H1 (cell line): ENCODE results near the gene ABCF2. TPM values are rescaled to one million over a fixed set of nuclear protein-coding genes. Genes with fewer than 3 reads are reported as not detected.

Experiments
- CTCF ChIA-PET: fragments of 300-600 bp; sonication (Branson Sonifier 250); formaldehyde crosslinking; loops from one replicate; lab custom pipeline; 2021; ENCODE audit not compliant: partially characterized antibody; lab: Charles Lee
- POLR2A ChIA-PET: fragments of 300-600 bp; sonication (Branson Sonifier 250); formaldehyde crosslinking; loops from one replicate; lab custom pipeline; 2021; ENCODE audit warnings: inconsistent platforms; ENCODE audit not compliant: partially characterized antibody; lab: Charles Lee
- DNase-seq, 2 experiments: peaks; one replicate each; pipeline versions ENCODE4 v3.0.0 to v3.0.0-alpha.2; 2010 to 2022; ENCODE audit warnings: low spot score in 2 of 2, low read depth in 1 of 2, mixed read lengths in 1 of 2
- FAIRE-seq: peaks from 2 replicates; lab custom pipeline; 2011; peaks lifted over from hg19 to GRCh38; lab: Jason Lieb, UNC
- H2AFZ ChIP-seq: 2 replicates; pipeline ENCODE4 v1.8.1; 2012; ENCODE audit warnings: low read length, inconsistent platforms
- H2AK5ac ChIP-seq: 2 replicates; pipeline ENCODE4 v1.6.1; 2013; ENCODE audit warnings: low read depth, low read length
- H2BK120ac ChIP-seq: replicated peaks from 2 replicates; pipeline ENCODE3; 2013; ENCODE audit warnings: low read depth, low read length, inconsistent platforms
- H2BK12ac ChIP-seq: 2 replicates; pipeline ENCODE4 v1.6.1; 2013; ENCODE audit warnings: low read depth, low read length
- H2BK15ac ChIP-seq: 2 replicates; pipeline ENCODE4 v1.6.1; 2013; ENCODE audit warnings: low read length
- H2BK20ac ChIP-seq: 2 replicates; pipeline ENCODE4 v1.6.1; 2013; ENCODE audit warnings: low read length
- H2BK5ac ChIP-seq: 2 replicates; pipeline ENCODE4 v1.6.1; 2013; ENCODE audit warnings: low read depth, low read length
- H3K14ac ChIP-seq: 2 replicates; pipeline ENCODE4 v1.6.1; 2013; ENCODE audit warnings: inconsistent platforms; ENCODE audit not compliant: insufficient read length
- H3K18ac ChIP-seq: 2 replicates; pipeline ENCODE4 v1.6.1; 2013; ENCODE audit warnings: low read length; ENCODE audit errors: extremely low read depth
- H3K23ac ChIP-seq: 2 replicates; pipeline ENCODE4 v1.6.1; 2013; ENCODE audit warnings: inconsistent platforms; ENCODE audit not compliant: insufficient read length
- H3K23me2 ChIP-seq: 2 replicates; pipeline ENCODE4 v1.6.1; 2013; ENCODE audit warnings: low read depth, low read length
- H3K27ac ChIP-seq: 2 replicates; pipeline ENCODE4 v1.6.1; 2011; ENCODE audit warnings: low read depth, low read length, inconsistent platforms
- H3K27me3 ChIP-seq, 4 experiments: replicated peaks in 1 of 4; 1 replicate in 1 of 4; 2 replicates in 3 of 4; pipeline versions ENCODE4 v1.6.1 to v1.8.1; 2011 to 2013; ENCODE audit warnings: low read length in 3 of 4, mild to moderate bottlenecking in 3 of 4, inconsistent platforms in 2 of 4, mixed read lengths in 2 of 4, moderate library complexity in 1 of 4; ENCODE audit not compliant: control insufficient read depth in 3 of 4, insufficient read depth in 3 of 4; ENCODE audit errors: extremely low read depth in 1 of 4
- H3K36me3 ChIP-seq, 4 experiments: 2 replicates each; pipeline versions ENCODE4 v1.6.1 to v1.8.1; 2011 to 2013; ENCODE audit warnings: mild to moderate bottlenecking in 4 of 4, low read length in 3 of 4, moderate library complexity in 2 of 4, control low read depth in 1 of 4, inconsistent platforms in 1 of 4; ENCODE audit not compliant: insufficient read depth in 4 of 4, control insufficient read depth in 2 of 4
- H3K4ac ChIP-seq: replicated peaks from 2 replicates; pipeline ENCODE3; 2013; ENCODE audit warnings: low read length, low read depth, mixed read lengths, inconsistent platforms; ENCODE audit not compliant: insufficient read length
- H3K4me1 ChIP-seq, 4 experiments: replicated peaks in 1 of 4; 1 replicate in 1 of 4; 2 replicates in 3 of 4; pipeline versions ENCODE4 v1.6.1 to v1.8.1; 2011 to 2013; ENCODE audit warnings: low read length in 3 of 4, inconsistent platforms in 2 of 4, mixed read lengths in 1 of 4; ENCODE audit not compliant: insufficient read depth in 4 of 4, control insufficient read depth in 3 of 4
- H3K4me2 ChIP-seq, 2 experiments: 2 replicates each; pipeline versions ENCODE4 v1.6.1 to v1.8.1; 2011 to 2013; ENCODE audit warnings: low read depth in 2 of 2, low read length in 2 of 2, control low read depth in 1 of 2, inconsistent platforms in 1 of 2, mild to moderate bottlenecking in 1 of 2; ENCODE audit not compliant: insufficient read depth in 1 of 2
- H3K4me3 ChIP-seq, 4 experiments: fragments of 200-600, 300-600 bp in 1 of 4; sonication (generic), shearing (Covaris generic), sonication (Bioruptor Twin) in 1 of 4; 2 replicates each; pipeline versions ENCODE4 v1.5.1 to v1.8.1; 2011 to 2016; ENCODE audit warnings: low read length in 4 of 4, low read depth in 3 of 4, control low read depth in 2 of 4, inconsistent platforms in 2 of 4, mild to moderate bottlenecking in 2 of 4, mixed read lengths in 1 of 4, moderate library complexity in 1 of 4; ENCODE audit not compliant: insufficient read depth in 2 of 4; ENCODE audit errors: extremely low read depth in 1 of 4
- H3K56ac ChIP-seq: replicated peaks from 2 replicates; pipeline ENCODE3; 2013; ENCODE audit warnings: low read depth, mild to moderate bottlenecking, mixed read lengths, low read length, inconsistent platforms; ENCODE audit not compliant: insufficient read length
- H3K79me1 ChIP-seq: 2 replicates; pipeline ENCODE4 v1.6.1; 2013; ENCODE audit warnings: low read depth, low read length, control low read depth
- H3K79me2 ChIP-seq, 2 experiments: 2 replicates each; pipeline versions ENCODE4 v1.6.1 to v1.8.1; 2012 to 2013; ENCODE audit warnings: low read length in 2 of 2, mild to moderate bottlenecking in 2 of 2, inconsistent platforms in 1 of 2; ENCODE audit not compliant: insufficient read depth in 2 of 2, control insufficient read depth in 1 of 2
- H3K9ac ChIP-seq, 4 experiments: replicated peaks in 1 of 4; 1 replicate in 1 of 4; 2 replicates in 3 of 4; pipeline versions ENCODE4 v1.6.1 to v1.8.1; 2011 to 2013; ENCODE audit warnings: low read depth in 3 of 4, low read length in 3 of 4, control low read depth in 2 of 4, mild to moderate bottlenecking in 2 of 4, moderate library complexity in 2 of 4, inconsistent platforms in 1 of 4; ENCODE audit errors: extremely low read depth in 1 of 4
- H3K9me3 ChIP-seq, 2 experiments: 2 replicates each; pipeline versions ENCODE4 v1.6.1 to v1.8.1; 2012 to 2013; ENCODE audit warnings: mild to moderate bottlenecking in 2 of 2, moderate library complexity in 2 of 2, control low read depth in 1 of 2, inconsistent platforms in 1 of 2, low read depth in 1 of 2, low read length in 1 of 2, mixed read lengths in 1 of 2; ENCODE audit not compliant: insufficient read depth in 2 of 2
- H4K20me1 ChIP-seq, 2 experiments: replicated peaks in 1 of 2; 2 replicates each; pipeline versions ENCODE3 to v1.8.1; 2011 to 2013; ENCODE audit warnings: inconsistent platforms in 2 of 2, low read length in 2 of 2, mild to moderate bottlenecking in 1 of 2; ENCODE audit not compliant: insufficient read depth in 2 of 2, control insufficient read depth in 1 of 2
- H4K5ac ChIP-seq: 2 replicates; pipeline ENCODE4 v1.6.1; 2013; ENCODE audit warnings: low read length, low read depth, mixed read lengths, inconsistent platforms; ENCODE audit not compliant: insufficient read length
- H4K8ac ChIP-seq: 2 replicates; pipeline ENCODE4 v1.8.0; 2013; ENCODE audit warnings: mild to moderate bottlenecking, moderate library complexity, low read length, inconsistent platforms; ENCODE audit not compliant: insufficient read depth; ENCODE audit errors: extremely low read depth
- H4K91ac ChIP-seq: replicated peaks from 2 replicates; pipeline ENCODE3; 2013; ENCODE audit warnings: low read length, mixed read lengths, inconsistent platforms; ENCODE audit not compliant: insufficient read length
- ATF2 ChIP-seq: IDR thresholded peaks from 2 replicates; pipeline ENCODE4 v1.6.1; 2012; ENCODE audit warnings: low read length, inconsistent platforms
- BCL11A ChIP-seq, 2 experiments: IDR thresholded peaks; one replicate each; pipeline ENCODE4 v1.6.1; 2011; ENCODE audit warnings: low read depth in 2 of 2, low read length in 2 of 2, mild to moderate bottlenecking in 2 of 2
- BRCA1 ChIP-seq: IDR thresholded peaks from 2 replicates; pipeline ENCODE4 v1.6.1; 2012; ENCODE audit warnings: low read depth, low read length, improper control_type of control experiment
- EP300 ChIP-seq, 2 experiments: IDR thresholded peaks; 1 replicate in 1 of 2; 2 replicates in 1 of 2; pipeline ENCODE4 v1.6.1; 2011 to 2012; ENCODE audit warnings: low read depth in 2 of 2, low read length in 2 of 2, mild to moderate bottlenecking in 2 of 2, borderline replicate concordance in 1 of 2, inconsistent platforms in 1 of 2, moderate library complexity in 1 of 2
- GTF2F1 ChIP-seq: IDR thresholded peaks from 2 replicates; pipeline ENCODE4 v1.6.1; 2012; ENCODE audit warnings: low read depth, low read length, improper control_type of control experiment, borderline replicate concordance
- JUN ChIP-seq: IDR thresholded peaks from 2 replicates; pipeline ENCODE4 v1.6.1; 2011; ENCODE audit warnings: low read depth, mild to moderate bottlenecking, improper control_type of control experiment, low read length
- JUND ChIP-seq: IDR thresholded peaks from 2 replicates; pipeline ENCODE4 v1.6.1; 2011; ENCODE audit warnings: mild to moderate bottlenecking, improper control_type of control experiment, low read length
- KDM1A ChIP-seq: fragments of 200-600, 300-600 bp; sonication (generic); IDR thresholded peaks from 2 replicates; pipeline ENCODE4 v1.7.1; 2016; ENCODE audit warnings: mild to moderate bottlenecking, low read length, borderline replicate concordance
- KDM4A ChIP-seq: IDR thresholded peaks from one replicate; pipeline ENCODE4 v1.7.1; 2012; ENCODE audit warnings: low read depth, mild to moderate bottlenecking, moderate library complexity, low read length, inconsistent platforms; ENCODE audit not compliant: severe bottlenecking
- POU5F1 ChIP-seq: IDR thresholded peaks from 2 replicates; pipeline ENCODE4 v1.6.1; 2011; ENCODE audit warnings: low read depth, mild to moderate bottlenecking, low read length, moderate library complexity
- SP4 ChIP-seq: IDR thresholded peaks from 2 replicates; pipeline ENCODE4 v1.6.1; 2012; ENCODE audit warnings: low read length, inconsistent platforms
- SRF ChIP-seq: IDR thresholded peaks from 2 replicates; pipeline ENCODE4 v1.6.1; 2011; ENCODE audit warnings: mild to moderate bottlenecking, low read depth, low read length, moderate library complexity
- TEAD4 ChIP-seq: IDR thresholded peaks from 2 replicates; pipeline ENCODE4 v1.6.1; 2012; ENCODE audit warnings: low read depth, low read length, inconsistent platforms, mixed read lengths
- WGBS, 2 experiments: shearing (Covaris generic) in 1 of 2; methylation state at CpG; one replicate each; pipeline versions ENCODE4 v1.1.6 to v1.1.7; 2013 to 2015; ENCODE audit warnings: low lambda C conversion rate in 2 of 2, mixed read lengths in 2 of 2, inconsistent platforms in 1 of 2, low coverage in 1 of 2, missing lambda C conversion rate in 1 of 2; ENCODE audit not compliant: insufficient replicate concordance in 2 of 2, insufficient coverage in 1 of 2, insufficient read length in 1 of 2; ENCODE audit errors: extremely low coverage in 1 of 2, missing lambda C conversion rate in 1 of 2; 5-methylcytosine and 5-hydroxymethylcytosine counted together
- polyA plus RNA-seq, 7 experiments: library from polyadenylated mRNA; depleted of rRNA in 3 of 7; stranded (reverse) in 5 of 7; unstranded in 2 of 7; fragments of >200 nt in 5 of 7; fragments of 200-250 nt in 2 of 7; gene quantifications; 1 replicate in 5 of 7; 2 replicates in 1 of 7; 4 replicates in 1 of 7; pipeline versions ENCODE4 v1.2.1 to v1.2.3, GENCODE V29; 2011 to 2013; ENCODE audit warnings: missing spikeins in 2 of 7, mixed read lengths in 2 of 7
- total RNA-seq: library from RNA; stranded (reverse); fragmentation: NEBNext Ultra II Directional; extraction: Animal tissue kit (Norgen Biotek cat#: 25700); gene quantifications from 2 replicates; pipeline ENCODE4 v1.2.1, GENCODE V29; 2021

ABCF2 gene
- total and polyA plus RNA-seq, 2 of the 8 experiments (the other 6 are each of a cell fraction or from before 2014, with no cell fraction given): 28.0 to 55.0 TPM

DNA sequence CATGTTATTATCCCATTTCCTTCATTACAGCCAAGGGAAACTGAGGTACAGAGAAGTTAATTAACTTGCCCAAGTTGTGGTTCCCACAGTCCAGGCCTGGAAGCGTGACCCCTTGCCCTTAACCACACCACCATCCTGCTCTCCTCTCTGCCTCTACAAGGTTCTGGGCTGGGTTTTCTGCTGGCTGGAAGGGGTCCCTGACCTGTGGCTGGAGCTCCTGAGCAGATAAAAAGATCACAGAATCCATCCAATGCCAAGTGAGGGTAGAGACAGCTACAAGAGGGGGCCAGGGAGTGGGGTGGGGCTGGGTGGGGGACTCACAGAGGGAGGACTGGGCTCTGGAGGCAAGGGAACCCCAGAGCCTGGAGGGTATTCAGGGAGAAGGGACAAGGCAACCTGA lies 49.7 kb downstream of the ABCF2 start:
- Histone ChIP-seq H3K18ac (no peak overlapping the region), H3K4me3 (no peak overlapping the region), H3K4me2 (no peak overlapping the region), H3K27ac (no peak overlapping the region), H3K56ac (no peak overlapping the region), H3K36me3 (peaks cover 0 to 6% (median 0%) of the 10 kb centered on the region in 4 experiments; a peak in 1 of 8 replicates), H3K14ac (no peak overlapping the region), H2BK12ac (no peak overlapping the region), H2AK5ac (no peak overlapping the region), H4K91ac (no peak overlapping the region), H2BK120ac (no peak overlapping the region), H4K8ac (no peak overlapping the region), H3K9ac (no peak overlapping the region), H4K20me1 (peaks cover 0 to 1% of the 10 kb centered on the region in 2 experiments), H3K79me2 (no peaks in the 10 kb centered on the region), H2BK15ac (no peak overlapping the region), H3K23me2 (no peaks in the 10 kb centered on the region), H2BK5ac (no peak overlapping the region), H3K23ac (no peak overlapping the region), H2BK20ac (no peak overlapping the region), H3K79me1 (no peaks in the 10 kb centered on the region), H3K27me3 (peaks cover 10 to 32% (median 29%) of the 10 kb centered on the region in 4 experiments), H2AFZ (no peak overlapping the region), H3K4ac (no peak overlapping the region), H3K9me3 (peaks cover 1 to 14% of the 10 kb centered on the region in 2 experiments; a peak in 2 of 4 replicates), H4K5ac (no peak overlapping the region), H3K4me1 (no peaks in the 10 kb centered on the region; a peak in 1 of 7 replicates)
- FAIRE-seq: no peak
- ChIA-PET POLR2A (interaction anchor here (1.4 kb wide), 1 partner anchor 51 kb away, joined by 6 read pairs; no protein-coding TSS in a partner anchor), CTCF (interaction anchor here (0.7 to 7.4 kb wide), 9 partner anchors 11 to 70 kb away, joined by 3 to 52 read pairs (median 6); no protein-coding TSS in a partner anchor)
- no peak for DNase-seq
- WGBS, 2 experiments: 75% methylated on average over 1 of the region's 1 CpG; no CpG with 5 or more reads in 1 of the 2 experiments
- TF ChIP-seq SRF (no peak), POU5F1 (no peak), SP4 (no peak), BCL11A (IDR thresholded peaks at IDR 0.05; ENCODE audit: low read depth in 2 of 2, low read length in 2 of 2) (no peak), EP300 (IDR thresholded peaks at IDR 0.05; ENCODE audit: borderline replicate concordance in 1 of 2, low read depth in 2 of 2, low read length in 2 of 2) (no peak), ATF2 (no peak), GTF2F1 (no peak), KDM4A (no peak), JUND (no peak), BRCA1 (no peak), JUN (no peak), TEAD4 (no peak), KDM1A (no peak)
